PC-9 (cell line): Measurements from ENCODE around the gene GALNT5. TPM values are rescaled to one million over a fixed set of nuclear protein-coding genes. Genes with fewer than 3 reads are reported as not detected.

Source experiments
- BruUV-seq: library from RNA; stranded (reverse); fragments of 400-500 nt; replicated peaks from 2 replicates; lab custom pipeline; 2021; lab: Mats Ljungman, UMichigan
- CTCF ChIA-PET: fragments of 300-600 bp; sonication (Branson Sonifier 250); formaldehyde crosslinking; loops from one replicate; lab custom pipeline; 2022; ENCODE audit warnings: antibody characterized with exemption; lab: Charles Lee
- POLR2A ChIA-PET: fragments of 300-600 bp; sonication (Branson Sonifier 250); formaldehyde crosslinking; loops from one replicate; lab custom pipeline; 2022; ENCODE audit warnings: antibody characterized with exemption; ENCODE audit not compliant: unreplicated experiment; lab: Charles Lee
- DNase-seq, 2 experiments: peaks; one replicate each; pipeline versions ENCODE4 v3.0.0 to v3.0.0-alpha.2; 2015 to 2022; ENCODE audit warnings: mixed read lengths in 1 of 2
- H2AFZ ChIP-seq: fragments of 200-600 bp; sonication (generic); 2 replicates; pipeline ENCODE4 v1.8.1; 2017; ENCODE audit warnings: antibody characterized with exemption
- H3F3A ChIP-seq: fragments of 200-600 bp; sonication (generic); 2 replicates; pipeline ENCODE4 v1.8.1; 2017; ENCODE audit warnings: antibody characterized with exemption, mild to moderate bottlenecking, low read depth; ENCODE audit not compliant: insufficient read depth
- H3K27ac ChIP-seq: fragments of 200-600 bp; sonication (generic); 2 replicates; pipeline ENCODE4 v1.6.1; 2016; ENCODE audit warnings: mixed run types
- H3K27me3 ChIP-seq: fragments of 200-600 bp; sonication (generic); 2 replicates; pipeline ENCODE4 v1.6.1; 2016; ENCODE audit warnings: low read depth, mixed run types; ENCODE audit not compliant: insufficient read depth
- H3K36me3 ChIP-seq: fragments of 200-600 bp; sonication (generic); 2 replicates; pipeline ENCODE4 v1.6.1; 2016; ENCODE audit warnings: low read depth, mixed run types
- H3K4me1 ChIP-seq: fragments of 200-600 bp; sonication (generic); replicated peaks from 2 replicates; pipeline ENCODE4 v1.6.1; 2016; ENCODE audit warnings: mixed run types; ENCODE audit not compliant: insufficient read depth
- H3K4me2 ChIP-seq: fragments of 200-600 bp; sonication (generic); 2 replicates; pipeline ENCODE4 v1.6.1; 2017; ENCODE audit warnings: mixed run types
- H3K4me3 ChIP-seq: fragments of 200-600 bp; sonication (generic); 2 replicates; pipeline ENCODE4 v1.6.1; 2016; ENCODE audit warnings: mixed run types
- H3K79me2 ChIP-seq: fragments of 200-600 bp; sonication (generic); 2 replicates; pipeline ENCODE4 v1.6.1; 2017; ENCODE audit warnings: low read depth, mixed run types
- H3K9me2 ChIP-seq: fragments of 200-600 bp; sonication (generic); 2 replicates; pipeline ENCODE4 v1.8.1; 2017; ENCODE audit warnings: mild to moderate bottlenecking; ENCODE audit not compliant: insufficient read depth
- H3K9me3 ChIP-seq: fragments of 200-600 bp; sonication (generic); 2 replicates; pipeline ENCODE4 v1.8.1; 2016; ENCODE audit warnings: low read depth; ENCODE audit not compliant: insufficient read depth
- H4K20me1 ChIP-seq: fragments of 200-600 bp; sonication (generic); 2 replicates; pipeline ENCODE4 v1.8.1; 2017; ENCODE audit not compliant: insufficient read depth
- CTCF ChIP-seq: fragments of 200-600 bp; sonication (generic); conservative IDR thresholded peaks from 2 replicates; pipeline ENCODE4 v1.6.1; 2017; ENCODE audit warnings: mixed run types, antibody characterized with exemption, mild to moderate bottlenecking, moderate library complexity
- EZH2 ChIP-seq: fragments of 200-600 bp; sonication (generic); IDR thresholded peaks from 2 replicates; pipeline ENCODE4 v1.8.0; 2017; ENCODE audit warnings: antibody characterized with exemption, low read depth
- intact Hi-C: fragments of 100-400 bp; cut with micrococcal nuclease; formaldehyde crosslinking; loops from one replicate; pipeline ENCODE4 v1.10.0; 2022; ENCODE audit not compliant: unreplicated experiment
- total RNA-seq: library from RNA; stranded (reverse); gene quantifications from 2 replicates; pipeline ENCODE4 v1.2.3, GENCODE V29; 2021

GALNT5 gene
- total RNA-seq, 1 experiment from 2014 or later = 1.9 TPM

GRCh38 chr2:157262248-157262647 lies 4.7 kb downstream of the GALNT5 start:
- no peak overlapping the region for H3K4me3 ChIP-seq
- H3K4me1 ChIP-seq = peaks cover 15% of the 10 kb centered on the region
- no peak overlapping the region for H2AFZ ChIP-seq
- no peaks in the 10 kb centered on the region for H3F3A ChIP-seq
- no peaks in the 10 kb centered on the region for H3K27me3 ChIP-seq
- H3K79me2 ChIP-seq = no peaks in the 10 kb centered on the region
- BruUV-seq = no TSS peak
- intact Hi-C loops = no loop called here
- CTCF ChIA-PET = no interaction called here
- no peaks in the 10 kb centered on the region for H3K9me3 ChIP-seq
- TF ChIP-seq EZH2 (no peak), CTCF (no peak)
- H3K9me2 ChIP-seq = no peaks in the 10 kb centered on the region
- no peak overlapping the region for H3K27ac ChIP-seq
- no peak for DNase-seq
- H3K36me3 ChIP-seq = no peaks in the 10 kb centered on the region
- no peaks in the 10 kb centered on the region for H4K20me1 ChIP-seq
- H3K4me2 ChIP-seq = no peak overlapping the region
- POLR2A ChIA-PET = no interaction called here

GRCh38 chr2:157264099-157264498 lies 6.6 kb downstream of the GALNT5 start:
- no peak overlapping the region for H3K4me3 ChIP-seq
- BruUV-seq = no TSS peak
- no peak overlapping the region for H3K27ac ChIP-seq
- H3K27me3 ChIP-seq = no peaks in the 10 kb centered on the region
- peaks cover 15% of the 10 kb centered on the region for H3K4me1 ChIP-seq
- ChIA-PET CTCF (no interaction called here), POLR2A (interaction anchor here (0.6 kb wide), 1 partner anchor 25 kb away, joined by 4 read pairs; no protein-coding TSS in a partner anchor)
- H3K9me2 ChIP-seq = no peaks in the 10 kb centered on the region
- intact Hi-C loops = no loop called here
- DNase-seq = no peak
- no peaks in the 10 kb centered on the region for H3K36me3 ChIP-seq
- TF ChIP-seq CTCF = no peak
- no peak for TF ChIP-seq EZH2
- no peak overlapping the region for H2AFZ ChIP-seq
- no peaks in the 10 kb centered on the region for H3F3A ChIP-seq
- no peaks in the 10 kb centered on the region for H4K20me1 ChIP-seq
- H3K79me2 ChIP-seq = no peaks in the 10 kb centered on the region
- H3K4me2 ChIP-seq = no peak overlapping the region
- no peaks in the 10 kb centered on the region for H3K9me3 ChIP-seq

- H3K79me2 ChIP-seq = no peaks in the 10 kb centered on the region
- H3K4me3 ChIP-seq = no peak overlapping the region
- no peaks in the 10 kb centered on the region for H3K9me3 ChIP-seq
- H3K4me2 ChIP-seq = no peak overlapping the region
- BruUV-seq = no TSS peak
- no peaks in the 10 kb centered on the region for H4K20me1 ChIP-seq
- ChIA-PET CTCF (no interaction called here), POLR2A (interaction anchor here (0.5 kb wide), 1 partner anchor 10 kb away, joined by 3 read pairs; no protein-coding TSS in a partner anchor)
- no peak for DNase-seq
- H3K9me2 ChIP-seq = no peaks in the 10 kb centered on the region
- no peaks in the 10 kb centered on the region for H3F3A ChIP-seq
- no peak for TF ChIP-seq CTCF
- intact Hi-C loops = no loop called here
- peaks cover 13% of the 10 kb centered on the region for H3K4me1 ChIP-seq
- H3K27me3 ChIP-seq = no peaks in the 10 kb centered on the region
- no peaks in the 10 kb centered on the region for H3K36me3 ChIP-seq
- H3K27ac ChIP-seq = no peak overlapping the region
- no peak overlapping the region for H2AFZ ChIP-seq
Measured at GRCh38 chr2:157265825-157266224, 8.3 kb downstream of the GALNT5 start.
